Measurements from ENCODE around the gene KCNB1.

KCNB1 gene

DNA sequence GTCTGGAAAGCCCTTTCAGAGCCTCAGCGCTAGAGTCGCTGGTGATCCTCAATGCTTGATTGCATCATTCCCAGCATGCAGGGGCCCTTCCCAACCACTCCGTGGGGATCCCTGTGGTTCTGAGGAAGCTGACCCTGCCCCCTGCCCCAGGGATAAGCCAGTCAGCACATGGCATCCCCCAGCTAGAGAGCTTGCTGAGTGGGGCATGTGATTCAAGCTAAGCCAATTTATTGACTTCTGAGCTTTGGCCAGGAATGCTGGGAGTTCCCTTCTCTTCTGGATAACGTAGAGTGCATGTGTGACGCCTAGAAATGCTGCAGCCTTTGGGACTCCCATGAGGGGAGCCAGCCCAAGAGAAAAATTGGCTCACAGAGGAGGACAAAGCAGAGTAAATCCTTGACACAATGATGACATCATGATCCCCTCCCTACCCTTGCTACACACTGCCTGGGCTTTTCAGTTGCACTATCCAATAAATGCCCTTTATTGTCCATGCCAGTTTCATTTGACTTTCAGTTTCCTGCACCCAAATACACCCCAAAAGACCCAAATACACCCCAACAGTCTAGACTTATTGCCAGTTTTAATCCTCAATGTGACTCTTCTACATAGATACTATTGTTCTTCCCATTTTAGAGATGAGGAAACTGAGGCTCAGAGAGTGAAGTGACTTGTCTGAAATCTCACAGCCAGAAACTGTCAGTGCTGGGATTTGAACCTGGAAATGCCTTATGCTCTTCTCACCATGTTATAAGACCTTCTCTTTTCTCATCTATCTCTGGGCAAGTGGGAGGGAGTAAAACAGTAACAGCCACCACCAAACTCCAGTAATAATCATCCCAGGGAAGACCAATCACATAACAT, 34.3 kb downstream of the KCNB1 start:
- TF ChIP-seq, protein P1, sequence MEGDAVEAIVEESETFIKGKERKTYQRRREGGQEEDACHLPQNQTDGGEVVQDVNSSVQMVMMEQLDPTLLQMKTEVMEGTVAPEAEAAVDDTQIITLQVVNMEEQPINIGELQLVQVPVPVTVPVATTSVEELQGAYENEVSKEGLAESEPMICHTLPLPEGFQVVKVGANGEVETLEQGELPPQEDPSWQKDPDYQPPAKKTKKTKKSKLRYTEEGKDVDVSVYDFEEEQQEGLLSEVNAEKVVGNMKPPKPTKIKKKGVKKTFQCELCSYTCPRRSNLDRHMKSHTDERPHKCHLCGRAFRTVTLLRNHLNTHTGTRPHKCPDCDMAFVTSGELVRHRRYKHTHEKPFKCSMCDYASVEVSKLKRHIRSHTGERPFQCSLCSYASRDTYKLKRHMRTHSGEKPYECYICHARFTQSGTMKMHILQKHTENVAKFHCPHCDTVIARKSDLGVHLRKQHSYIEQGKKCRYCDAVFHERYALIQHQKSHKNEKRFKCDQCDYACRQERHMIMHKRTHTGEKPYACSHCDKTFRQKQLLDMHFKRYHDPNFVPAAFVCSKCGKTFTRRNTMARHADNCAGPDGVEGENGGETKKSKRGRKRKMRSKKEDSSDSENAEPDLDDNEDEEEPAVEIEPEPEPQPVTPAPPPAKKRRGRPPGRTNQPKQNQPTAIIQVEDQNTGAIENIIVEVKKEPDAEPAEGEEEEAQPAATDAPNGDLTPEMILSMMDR (conservative IDR thresholded peaks at IDR 0.05), result no peak
- no peak overlapping the region for H3K27ac ChIP-seq

DNA sequence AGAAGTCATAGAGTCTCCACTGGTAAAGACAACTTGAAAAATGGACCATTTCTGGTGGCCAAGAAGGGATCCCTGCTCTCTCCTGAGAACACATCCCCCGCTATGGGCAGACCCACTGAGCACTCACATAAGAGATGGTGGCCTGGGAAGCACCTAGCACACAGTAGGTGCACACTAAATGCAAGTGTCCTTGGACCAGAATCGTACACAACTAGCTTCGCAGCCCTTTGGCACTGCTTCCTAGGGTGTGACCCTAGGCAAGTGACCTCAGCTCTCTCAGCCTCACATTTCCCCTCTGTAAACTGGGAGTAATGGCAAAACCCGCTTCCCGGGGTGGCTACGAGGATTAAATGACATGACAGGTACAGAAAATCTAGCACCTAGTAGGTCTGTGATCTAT, 35.1 kb downstream of the KCNB1 start:
- TF ChIP-seq, protein P1 (conservative IDR thresholded peaks at IDR 0.05), result no peak
- no peak overlapping the region for H3K27ac ChIP-seq

DNA sequence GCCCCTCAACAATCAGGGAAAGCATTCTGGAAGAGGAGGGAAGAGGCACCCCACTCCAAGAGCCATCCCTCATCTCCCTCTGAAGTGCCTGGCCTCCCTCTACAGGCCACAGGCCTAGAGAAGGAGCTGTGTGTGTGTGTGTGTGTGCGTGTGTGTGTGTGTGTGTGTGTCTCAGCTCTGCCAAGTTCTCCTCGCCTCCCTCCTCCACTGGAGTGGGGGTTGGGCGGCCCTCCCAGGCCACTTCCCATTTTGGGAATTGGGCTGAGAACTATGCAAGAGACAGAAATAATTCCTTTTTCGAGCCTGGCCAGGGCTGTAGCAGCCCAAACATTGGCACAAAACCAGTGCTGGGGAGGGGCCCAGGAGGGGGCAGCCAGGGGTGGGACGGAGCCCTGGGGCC, 35.7 kb downstream of the KCNB1 start:
- no peak overlapping the region for H3K27ac ChIP-seq
- TF ChIP-seq, protein P1 (conservative IDR thresholded peaks at IDR 0.05), result no peak

DNA sequence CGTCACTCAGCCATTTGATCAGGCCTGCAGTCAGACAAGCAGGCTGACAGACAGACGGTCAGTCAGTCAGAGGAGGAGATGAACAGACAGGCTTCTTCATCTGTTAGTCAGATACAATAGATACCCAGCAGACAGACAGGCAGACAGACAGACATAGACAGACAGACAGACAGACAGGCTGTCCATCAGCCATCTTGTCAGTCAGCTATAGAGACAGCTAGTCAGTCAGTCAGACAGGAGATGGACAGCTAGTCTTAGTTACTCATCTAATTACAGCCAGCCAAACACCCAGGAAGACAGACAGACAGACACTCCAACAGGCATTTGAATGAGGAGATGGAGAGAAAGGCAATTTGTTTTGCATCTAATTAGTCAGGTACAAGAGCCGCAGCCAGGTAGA, 36.4 kb downstream of the KCNB1 start:
- TF ChIP-seq, protein P1 (conservative IDR thresholded peaks at IDR 0.05), result no peak

DNA sequence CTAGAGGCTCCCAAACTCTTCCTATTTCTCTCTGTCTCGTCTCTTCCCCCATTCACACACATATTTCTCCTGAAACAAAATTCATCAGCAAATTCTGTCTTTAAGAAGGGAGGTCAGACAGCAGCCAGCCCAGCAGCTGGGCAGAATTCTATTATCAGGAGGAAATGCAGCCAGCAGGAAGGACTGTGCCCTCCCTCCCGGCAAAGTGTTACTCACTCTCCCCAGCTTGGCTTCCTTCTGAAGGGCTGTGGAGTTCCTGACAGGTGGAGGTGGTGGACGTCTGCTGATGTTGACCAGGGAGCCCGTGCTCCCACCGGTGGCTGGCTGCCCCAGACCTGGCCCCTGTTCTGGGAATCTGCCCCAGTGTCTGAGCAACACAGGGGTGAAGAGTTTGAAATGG, 37.3 kb downstream of the KCNB1 start:
- TF ChIP-seq, protein P1 (conservative IDR thresholded peaks at IDR 0.05), result no peak
- no peak overlapping the region for H3K27ac ChIP-seq

More for the DNA sequence above, 36.4 kb downstream of the KCNB1 start:
- no peak overlapping the region for H3K27ac ChIP-seq

DNA sequence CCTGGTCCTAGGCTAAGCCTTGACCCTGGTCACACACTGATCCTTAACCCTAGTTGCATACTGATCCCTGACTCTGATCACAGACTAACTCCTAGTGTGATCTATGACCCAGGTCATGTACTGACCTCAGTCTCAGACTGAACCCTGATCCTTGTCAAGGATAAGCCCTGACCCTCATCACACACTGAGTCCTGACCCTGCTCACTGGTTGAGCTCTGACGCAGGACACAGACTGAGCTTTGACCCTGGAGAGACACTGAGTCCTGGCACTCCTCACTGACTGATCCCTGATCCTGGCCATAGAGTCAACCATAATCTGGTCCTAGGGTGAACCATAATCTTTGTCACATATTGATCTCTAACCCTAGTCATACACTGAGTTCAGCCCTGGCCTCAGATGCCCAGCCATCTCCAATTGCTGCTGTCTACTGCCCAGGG, 37.9 kb downstream of the KCNB1 start:
- TF ChIP-seq, protein P1 (conservative IDR thresholded peaks at IDR 0.05), result no peak
- H3K27ac ChIP-seq, result no peak overlapping the region

DNA sequence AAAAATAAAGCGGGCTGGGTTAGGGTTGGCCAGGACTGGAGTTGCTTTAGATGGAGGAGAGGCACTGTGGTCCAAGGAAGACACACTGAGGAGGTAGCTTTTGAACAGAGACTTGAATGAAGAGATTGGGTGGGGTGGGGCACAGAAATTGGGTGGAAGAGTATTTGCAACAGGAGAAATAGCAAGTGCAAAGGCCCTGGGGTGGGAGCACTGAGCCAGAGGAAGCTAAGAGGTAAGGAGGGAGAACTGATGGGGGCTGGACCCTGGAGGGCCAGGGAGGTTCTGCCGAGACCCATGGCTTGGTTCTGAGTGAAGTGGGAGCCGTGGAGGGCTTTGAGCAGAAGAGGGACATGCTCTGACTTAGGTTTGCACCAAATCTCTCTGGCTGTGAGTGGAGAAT, 45.4 kb downstream of the KCNB1 start:
- no peak overlapping the region for H3K27ac ChIP-seq
- TF ChIP-seq, protein P1 (conservative IDR thresholded peaks at IDR 0.05), result no peak
